Measurements from ENCODE around the gene ZNF853.

ZNF853 gene

GRCh38 chr7:6636741-6637543 is 21.5 kb downstream of the ZNF853 start, which contains the start of gene ZNF316:
Gene ZNF316 (plus strand): TSS chr7:6637318. CDS start chr7:6642410, 5,092 bp downstream.
- DNase-seq (ENCODE audit: low read depth in 2 of 2), result peak; percentile 39 to 41

GRCh38 chr7:6637544-6638229 is 22.3 kb downstream of the ZNF853 start:
- DNase-seq (ENCODE audit: low read depth in 2 of 2), result peak; percentile 27 to 28

- no peak for DNase-seq (ENCODE audit: low read depth in 2 of 2)
Observed at GRCh38 chr7:6639032-6639431, 23.6 kb downstream of the ZNF853 start.

- no peak for DNase-seq (ENCODE audit: low read depth in 2 of 2)
Observed at GRCh38 chr7:6639627-6640026, 24.2 kb downstream of the ZNF853 start.

GRCh38 chr7:6640246-6640721 is 24.9 kb downstream of the ZNF853 start:
- no peak for DNase-seq (ENCODE audit: low read depth in 2 of 2)

GRCh38 chr7:6641305-6642035 is 26.1 kb downstream of the ZNF853 start:
- no peak for DNase-seq (ENCODE audit: low read depth in 2 of 2)

GRCh38 chr7:6642239-6642839 is 26.9 kb downstream of the ZNF853 start:
- no peak for DNase-seq (ENCODE audit: low read depth in 2 of 2)

GRCh38 chr7:6642861-6643640 is 27.6 kb downstream of the ZNF853 start:
- no peak for DNase-seq (ENCODE audit: low read depth in 2 of 2)

GRCh38 chr7:6643915-6644625 is 28.7 kb downstream of the ZNF853 start:
- no peak for DNase-seq (ENCODE audit: low read depth in 2 of 2)

- no peak for DNase-seq (ENCODE audit: low read depth in 2 of 2)
Observed at GRCh38 chr7:6644728-6645127, 29.3 kb downstream of the ZNF853 start.

- no peak for DNase-seq (ENCODE audit: low read depth in 2 of 2)
Observed at GRCh38 chr7:6646465-6646864, 31.1 kb downstream of the ZNF853 start.

GRCh38 chr7:6647080-6647479 is 31.7 kb downstream of the ZNF853 start:
- DNase-seq (ENCODE audit: low read depth in 2 of 2), result no peak

GRCh38 chr7:6647541-6647940 is 32.1 kb downstream of the ZNF853 start:
- no peak for DNase-seq (ENCODE audit: low read depth in 2 of 2)

- DNase-seq (ENCODE audit: low read depth in 2 of 2), result no peak
Observed at GRCh38 chr7:6648066-6648814, 32.8 kb downstream of the ZNF853 start.

- no peak for DNase-seq (ENCODE audit: low read depth in 2 of 2)
Observed at GRCh38 chr7:6648815-6649104, 33.4 kb downstream of the ZNF853 start.

GRCh38 chr7:6649241-6649961 is 34.0 kb downstream of the ZNF853 start:
- DNase-seq (ENCODE audit: low read depth in 2 of 2), result no peak

- no peak for DNase-seq (ENCODE audit: low read depth in 2 of 2)
Observed at GRCh38 chr7:6650086-6650485, 34.7 kb downstream of the ZNF853 start.

- no peak for DNase-seq (ENCODE audit: low read depth in 2 of 2)
Observed at GRCh38 chr7:6650521-6651011, 35.2 kb downstream of the ZNF853 start.

- no peak for DNase-seq (ENCODE audit: low read depth in 2 of 2)
Observed at GRCh38 chr7:6651851-6652445, 36.5 kb downstream of the ZNF853 start.

Data from stimulated activated CD8-positive, alpha-beta memory T cell treated with anti-CD3 and anti-CD28 coated beads, Interleukin-2, amount 100 ng/mL, for 1 hour (primary cell).